ENCODE results near the gene SYDE2. TPM values are rescaled to one million over a fixed set of nuclear protein-coding genes. Genes with fewer than 3 reads are reported as not detected.

Gene SYDE2
- total and polyA plus RNA-seq, 2 experiments from 2014 or later, result 20.6 to 47.5 TPM

DNA sequence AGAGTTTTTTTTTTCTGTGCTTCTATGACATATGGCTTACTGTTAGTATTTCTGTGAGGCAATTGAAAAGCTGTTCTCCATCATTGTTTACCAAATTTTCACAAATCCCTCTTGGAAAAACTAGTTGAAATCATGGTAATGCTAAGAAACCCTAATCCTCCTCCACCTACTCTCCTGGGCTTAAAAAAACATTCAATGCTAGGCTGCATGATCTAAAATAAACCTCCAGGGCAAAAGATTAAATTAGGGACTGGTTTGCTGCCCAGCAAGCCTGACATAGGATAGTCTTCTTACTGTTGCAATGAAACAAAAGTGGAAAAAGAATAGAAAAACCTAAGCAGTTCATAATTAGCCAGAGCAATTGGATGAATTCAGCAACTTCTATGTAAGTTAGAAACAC, 42.6 kb upstream of the SYDE2 start:
- DNase-seq (ENCODE audit: low read depth in 1 of 2, low spot score in 1 of 2), result no peak
- Histone ChIP-seq H3K27me3 (no peaks in the 10 kb centered on the region), H3K9me3 (ENCODE audit: low read depth) (no peaks in the 10 kb centered on the region), H3K27ac (peak overlapping the region; percentile 74), H3K4me1 (ENCODE audit: low read depth) (peaks cover 29% of the 10 kb centered on the region), H3K4me3 (no peak overlapping the region), H3K36me3 (no peaks in the 10 kb centered on the region)
- TF ChIP-seq, protein P1, sequence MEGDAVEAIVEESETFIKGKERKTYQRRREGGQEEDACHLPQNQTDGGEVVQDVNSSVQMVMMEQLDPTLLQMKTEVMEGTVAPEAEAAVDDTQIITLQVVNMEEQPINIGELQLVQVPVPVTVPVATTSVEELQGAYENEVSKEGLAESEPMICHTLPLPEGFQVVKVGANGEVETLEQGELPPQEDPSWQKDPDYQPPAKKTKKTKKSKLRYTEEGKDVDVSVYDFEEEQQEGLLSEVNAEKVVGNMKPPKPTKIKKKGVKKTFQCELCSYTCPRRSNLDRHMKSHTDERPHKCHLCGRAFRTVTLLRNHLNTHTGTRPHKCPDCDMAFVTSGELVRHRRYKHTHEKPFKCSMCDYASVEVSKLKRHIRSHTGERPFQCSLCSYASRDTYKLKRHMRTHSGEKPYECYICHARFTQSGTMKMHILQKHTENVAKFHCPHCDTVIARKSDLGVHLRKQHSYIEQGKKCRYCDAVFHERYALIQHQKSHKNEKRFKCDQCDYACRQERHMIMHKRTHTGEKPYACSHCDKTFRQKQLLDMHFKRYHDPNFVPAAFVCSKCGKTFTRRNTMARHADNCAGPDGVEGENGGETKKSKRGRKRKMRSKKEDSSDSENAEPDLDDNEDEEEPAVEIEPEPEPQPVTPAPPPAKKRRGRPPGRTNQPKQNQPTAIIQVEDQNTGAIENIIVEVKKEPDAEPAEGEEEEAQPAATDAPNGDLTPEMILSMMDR (IDR thresholded peaks at IDR 0.05; ENCODE audit: low read depth, low read length), result no peak

DNA sequence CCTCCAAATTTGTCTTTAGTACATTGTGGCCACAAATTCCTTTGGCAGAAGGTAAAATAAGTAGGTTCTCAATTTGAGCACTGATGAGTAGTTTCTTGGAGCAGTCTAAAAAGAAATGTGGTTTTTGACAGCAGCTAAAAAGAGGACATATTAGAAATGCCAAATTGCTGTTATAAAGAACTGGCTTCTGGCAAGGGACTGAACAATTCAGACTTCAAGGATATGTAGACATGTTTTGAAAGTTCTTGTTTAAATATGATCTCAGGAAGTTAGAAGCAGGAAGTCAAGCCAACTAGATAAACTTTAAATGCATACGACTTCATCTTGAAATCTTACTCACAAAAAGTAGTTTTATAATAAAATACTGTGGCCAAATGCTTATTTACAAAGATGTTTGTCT, 39.8 kb upstream of the SYDE2 start:
- TF ChIP-seq, protein P1 (IDR thresholded peaks at IDR 0.05; ENCODE audit: low read depth, low read length), result no peak
- Histone ChIP-seq H3K27ac (peak overlapping the region; percentile 78), H3K36me3 (no peaks in the 10 kb centered on the region), H3K27me3 (no peaks in the 10 kb centered on the region), H3K9me3 (ENCODE audit: low read depth) (no peaks in the 10 kb centered on the region), H3K4me1 (ENCODE audit: low read depth) (peaks cover 29% of the 10 kb centered on the region), H3K4me3 (no peak overlapping the region)
- DNase-seq (ENCODE audit: low read depth in 1 of 2, low spot score in 1 of 2), result peak in 1 of 2 donors; percentile 34

DNA sequence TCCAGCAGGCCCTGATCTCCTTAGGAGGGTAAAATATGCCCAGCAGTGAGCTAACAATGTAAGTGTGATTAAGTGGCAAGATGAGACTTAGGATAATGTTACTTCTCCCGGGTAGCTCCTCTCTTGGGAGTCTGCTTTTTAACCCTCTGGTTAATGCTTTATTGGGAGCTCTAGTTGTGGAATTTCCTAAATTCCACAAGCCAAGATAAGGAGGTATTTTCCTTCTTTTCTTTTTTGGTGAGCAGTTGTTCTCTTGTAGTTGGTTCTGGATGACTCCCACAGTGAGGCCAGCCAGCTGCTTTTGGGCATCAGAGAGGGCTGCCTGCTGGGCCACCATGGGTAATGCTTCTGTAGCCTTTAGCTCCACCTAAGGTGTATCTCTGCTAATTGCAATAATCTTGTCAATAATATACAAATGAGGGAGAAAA, 39.4 kb upstream of the SYDE2 start:
- Histone ChIP-seq H3K4me1 (ENCODE audit: low read depth) (peaks cover 29% of the 10 kb centered on the region), H3K9me3 (ENCODE audit: low read depth) (no peaks in the 10 kb centered on the region), H3K27me3 (no peaks in the 10 kb centered on the region), H3K36me3 (no peaks in the 10 kb centered on the region), H3K4me3 (no peak overlapping the region), H3K27ac (peak overlapping the region; percentile 78)
- DNase-seq (ENCODE audit: low read depth in 1 of 2, low spot score in 1 of 2), result peak; percentile 14 to 74
- TF ChIP-seq, protein P1 (IDR thresholded peaks at IDR 0.05; ENCODE audit: low read depth, low read length), result peak; percentile 27

DNA sequence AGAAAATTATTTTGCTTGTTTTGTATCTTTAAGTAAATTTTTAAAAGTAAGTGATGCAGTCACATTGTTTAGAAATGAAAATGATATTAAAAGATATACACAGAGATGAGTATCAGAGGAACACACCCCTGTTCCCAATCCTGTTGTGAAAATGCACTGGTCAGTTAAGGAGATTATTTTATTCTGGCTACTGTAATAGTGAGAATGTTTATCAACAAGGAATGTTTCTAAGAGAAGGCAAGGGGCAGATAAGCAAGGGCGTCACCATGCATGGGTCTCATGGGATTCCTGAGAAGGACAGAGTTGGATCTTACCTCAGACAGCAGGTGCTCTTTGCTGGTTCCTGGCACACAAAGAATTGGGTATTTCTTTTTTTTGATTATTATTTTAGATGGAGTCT, 36.8 kb upstream of the SYDE2 start:
- Histone ChIP-seq H3K27me3 (no peaks in the 10 kb centered on the region), H3K4me1 (ENCODE audit: low read depth) (peaks cover 12% of the 10 kb centered on the region), H3K4me3 (no peak overlapping the region), H3K27ac (no peak overlapping the region), H3K36me3 (no peaks in the 10 kb centered on the region), H3K9me3 (ENCODE audit: low read depth) (no peaks in the 10 kb centered on the region)
- TF ChIP-seq, protein P1 (IDR thresholded peaks at IDR 0.05; ENCODE audit: low read depth, low read length), result no peak
- DNase-seq (ENCODE audit: low read depth in 1 of 2, low spot score in 1 of 2), result no peak

DNA sequence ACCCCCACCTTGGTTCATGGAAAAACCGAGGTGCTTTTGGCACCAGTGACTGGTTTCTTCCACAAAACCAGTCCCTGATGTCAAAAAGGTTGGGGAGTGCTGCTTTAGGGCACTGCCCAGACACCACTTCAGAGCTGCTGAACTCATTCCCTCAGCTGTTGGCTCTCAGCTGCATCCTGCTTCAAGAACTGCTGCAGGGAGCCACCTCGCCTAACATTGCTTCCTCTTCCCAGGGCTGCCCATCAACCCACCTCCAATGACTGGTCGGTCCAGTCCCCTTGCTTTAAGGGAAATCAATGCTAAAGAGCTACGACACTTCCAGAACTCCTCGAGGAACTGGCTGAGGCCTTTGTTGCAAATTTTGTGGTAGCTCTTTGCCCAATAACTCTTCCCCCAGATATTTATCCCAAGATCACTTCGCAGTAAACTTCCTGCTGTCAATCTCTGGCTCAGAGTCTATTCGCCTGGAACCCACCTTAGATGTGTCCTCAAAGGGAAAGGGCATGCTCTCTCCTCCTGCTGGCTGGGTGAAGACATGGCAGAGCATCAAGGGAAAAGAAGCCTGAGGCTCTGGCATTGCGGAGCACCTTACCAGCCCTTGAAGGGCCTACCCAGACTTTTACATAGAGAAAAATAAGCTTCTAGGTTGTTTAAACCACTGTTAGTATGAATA, 29.6 kb upstream of the SYDE2 start:
- DNase-seq (ENCODE audit: low read depth in 1 of 2, low spot score in 1 of 2), result no peak
- Histone ChIP-seq H3K4me1 (ENCODE audit: low read depth) (peaks cover 30% of the 10 kb centered on the region), H3K27ac (peak overlapping the region; percentile 70), H3K9me3 (ENCODE audit: low read depth) (no peaks in the 10 kb centered on the region), H3K4me3 (no peak overlapping the region), H3K36me3 (no peaks in the 10 kb centered on the region), H3K27me3 (no peaks in the 10 kb centered on the region)
- TF ChIP-seq, protein P1 (IDR thresholded peaks at IDR 0.05; ENCODE audit: low read depth, low read length), result peak; percentile 25
